Sigmoid colon (tissue), 7 donors: Measurements from ENCODE around the gene ZFP42. TPM values are rescaled to one million over a fixed set of nuclear protein-coding genes. Genes with fewer than 3 reads are reported as not detected.

Experiments
- DNase-seq: peaks from one replicate; pipeline ENCODE4 v3.0.0-alpha.2; 2019
- H3K27ac ChIP-seq, 4 donors: fragments of 200-600 bp; sonication (generic); one replicate each; pipeline ENCODE4 v1.5.1; 2016 to 2019; ENCODE audit warnings: mild to moderate bottlenecking in 1 of 4
- H3K27me3 ChIP-seq, 3 donors: fragments of 200-600 bp; sonication (generic); one replicate each; pipeline ENCODE4 v1.5.1; 2019; ENCODE audit warnings: mild to moderate bottlenecking in 1 of 3
- H3K36me3 ChIP-seq, 4 donors: fragments of 200-600 bp; sonication (generic); one replicate each; pipeline ENCODE4 v1.5.1; 2016 to 2019
- H3K4me1 ChIP-seq, 4 donors: fragments of 200-600 bp; sonication (generic); one replicate each; pipeline ENCODE4 v1.5.1; 2017 to 2019
- H3K4me3 ChIP-seq, 4 donors: fragments of 200-600 bp; sonication (generic); one replicate each; pipeline ENCODE4 v1.5.1; 2017 to 2019; ENCODE audit warnings: mild to moderate bottlenecking in 2 of 4, moderate library complexity in 1 of 4
- H3K9me3 ChIP-seq, 4 donors: fragments of 200-600 bp in 3 of 4; sonication (generic) in 3 of 4; one replicate each; pipeline versions ENCODE4 v1.5.1 to v1.6.1; 2013 to 2019
- EP300 ChIP-seq, 4 donors: sonication (generic); formaldehyde crosslinking; IDR thresholded peaks; one replicate each; pipeline ENCODE4 v1.6.1; 2017; ENCODE audit warnings: antibody characterized with exemption in 4 of 4
- POLR2A ChIP-seq, 2 donors: fragments of 450-650 bp; IDR thresholded peaks; one replicate each; pipeline ENCODE4 v1.6.1; 2016; ENCODE audit warnings: antibody characterized with exemption in 2 of 2, mild to moderate bottlenecking in 2 of 2, moderate library complexity in 2 of 2
- POLR2AphosphoS5 ChIP-seq, 4 donors: sonication (generic); formaldehyde crosslinking; IDR thresholded peaks; one replicate each; pipeline ENCODE4 v1.6.1; 2017; ENCODE audit warnings: antibody characterized with exemption in 4 of 4
- WGBS, 2 donors: extraction: QIAGEN DNeasy Blood & Tissue Kit; methylation state at CpG; one replicate each; pipeline ENCODE4 v1.1.7; 2013; 5-methylcytosine and 5-hydroxymethylcytosine counted together
- intact Hi-C: fragments of 100-400 bp; cut with DNase I; formaldehyde crosslinking; loops from one replicate; pipeline ENCODE4 v1.15.1; 2023
- polyA plus RNA-seq, 3 donors: library from polyadenylated mRNA; stranded (reverse); fragments of 200-250 nt; gene quantifications; one replicate each; pipeline ENCODE4 v1.2.3, GENCODE V29; 2013
- total RNA-seq, 4 donors: library from RNA; depleted of rRNA; stranded (reverse); fragments of >200 nt; gene quantifications; one replicate each; pipeline ENCODE4 v1.1.0, GENCODE V29; 2016
- TF ChIP-seq, protein P1 (sequence below), 4 experiments: fragments of 450-650 bp in 3 of 4; fragments of 200-600 bp in 1 of 4; IDR thresholded peaks; one replicate each; pipeline ENCODE4 v1.5.1; 2016 to 2019; ENCODE audit warnings: antibody characterized with exemption in 4 of 4, mild to moderate bottlenecking in 3 of 4, moderate library complexity in 2 of 4
- donor health status: healthy with polysubstance abuse.
- donor health status: Bipolar disorder and iron deficiency.
- donor health status: healthy.

Gene ZFP42
- total and polyA plus RNA-seq, 7 donors = not detected

DNA sequence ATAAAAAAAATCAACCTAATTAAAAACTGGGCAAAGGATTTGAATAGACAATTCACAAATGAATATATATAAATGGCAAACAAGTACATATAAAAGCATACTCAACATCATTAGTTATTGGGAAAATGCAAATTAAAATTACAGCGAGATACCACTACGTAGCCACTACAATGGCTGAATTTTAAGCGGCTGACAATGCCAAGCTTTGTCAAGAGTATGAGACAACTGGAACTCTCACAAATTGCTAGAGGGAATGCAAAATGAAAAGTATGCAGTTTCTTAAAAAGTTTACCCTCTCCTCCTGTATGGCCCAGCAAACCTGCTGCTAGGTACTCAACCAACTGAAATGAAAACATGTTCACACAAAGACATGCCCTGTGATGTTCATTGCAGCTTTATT lies 34.8 kb downstream of the ZFP42 start:
- Histone ChIP-seq H3K9me3 (no peaks in the 10 kb centered on the region), H3K4me1 (no peaks in the 10 kb centered on the region), H3K36me3 (no peaks in the 10 kb centered on the region), H3K27ac (no peak overlapping the region), H3K27me3 (no peaks in the 10 kb centered on the region), H3K4me3 (no peak overlapping the region)
- intact Hi-C loops = no loop called here
- WGBS, 2 donors = 90 to 99% methylated on average over 3 of the region's 3 CpGs
- no peak for DNase-seq
- no peak for TF ChIP-seq POLR2A (IDR thresholded peaks at IDR 0.05)
- TF ChIP-seq EP300 (IDR thresholded peaks at IDR 0.05) = no peak
- no peak for TF ChIP-seq POLR2AphosphoS5 (IDR thresholded peaks at IDR 0.05)
- TF ChIP-seq, protein P1, sequence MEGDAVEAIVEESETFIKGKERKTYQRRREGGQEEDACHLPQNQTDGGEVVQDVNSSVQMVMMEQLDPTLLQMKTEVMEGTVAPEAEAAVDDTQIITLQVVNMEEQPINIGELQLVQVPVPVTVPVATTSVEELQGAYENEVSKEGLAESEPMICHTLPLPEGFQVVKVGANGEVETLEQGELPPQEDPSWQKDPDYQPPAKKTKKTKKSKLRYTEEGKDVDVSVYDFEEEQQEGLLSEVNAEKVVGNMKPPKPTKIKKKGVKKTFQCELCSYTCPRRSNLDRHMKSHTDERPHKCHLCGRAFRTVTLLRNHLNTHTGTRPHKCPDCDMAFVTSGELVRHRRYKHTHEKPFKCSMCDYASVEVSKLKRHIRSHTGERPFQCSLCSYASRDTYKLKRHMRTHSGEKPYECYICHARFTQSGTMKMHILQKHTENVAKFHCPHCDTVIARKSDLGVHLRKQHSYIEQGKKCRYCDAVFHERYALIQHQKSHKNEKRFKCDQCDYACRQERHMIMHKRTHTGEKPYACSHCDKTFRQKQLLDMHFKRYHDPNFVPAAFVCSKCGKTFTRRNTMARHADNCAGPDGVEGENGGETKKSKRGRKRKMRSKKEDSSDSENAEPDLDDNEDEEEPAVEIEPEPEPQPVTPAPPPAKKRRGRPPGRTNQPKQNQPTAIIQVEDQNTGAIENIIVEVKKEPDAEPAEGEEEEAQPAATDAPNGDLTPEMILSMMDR (IDR thresholded peaks at IDR 0.05) = no peak

GRCh38 chr4:188031751-188032150 lies 36.2 kb downstream of the ZFP42 start:
- no peak overlapping the region for H3K27ac ChIP-seq
- TF ChIP-seq POLR2AphosphoS5 (IDR thresholded peaks at IDR 0.05) (no peak), EP300 (IDR thresholded peaks at IDR 0.05) (no peak), POLR2A (IDR thresholded peaks at IDR 0.05) (no peak)
- TF ChIP-seq, protein P1 (IDR thresholded peaks at IDR 0.05) = no peak
- WGBS, 2 donors = 50 to 89% methylated on average over 18 of the region's 18 CpGs
- DNase-seq = no peak
- no peaks in the 10 kb centered on the region for H3K4me1 ChIP-seq
- H3K27me3 ChIP-seq = no peaks in the 10 kb centered on the region
- no peaks in the 10 kb centered on the region for H3K36me3 ChIP-seq
- H3K4me3 ChIP-seq = no peak overlapping the region
- H3K9me3 ChIP-seq = no peaks in the 10 kb centered on the region
- intact Hi-C loops = no loop called here

- H3K36me3 ChIP-seq = no peaks in the 10 kb centered on the region
- DNase-seq = no peak
- H3K9me3 ChIP-seq = no peaks in the 10 kb centered on the region
- WGBS, 2 donors = 37 to 80% methylated on average over 12 of the region's 12 CpGs
- H3K4me3 ChIP-seq = no peak overlapping the region
- intact Hi-C loops = no loop called here
- TF ChIP-seq, protein P1 (IDR thresholded peaks at IDR 0.05) = no peak
- no peaks in the 10 kb centered on the region for H3K4me1 ChIP-seq
- no peak overlapping the region for H3K27ac ChIP-seq
- H3K27me3 ChIP-seq = no peaks in the 10 kb centered on the region
These were observed 36.6 kb downstream of the ZFP42 start for GRCh38 chr4:188032170-188032569.

GRCh38 chr4:188032583-188032982 lies 37.0 kb downstream of the ZFP42 start:
- no peaks in the 10 kb centered on the region for H3K4me1 ChIP-seq
- H3K36me3 ChIP-seq = no peaks in the 10 kb centered on the region
- no peak overlapping the region for H3K4me3 ChIP-seq
- no peaks in the 10 kb centered on the region for H3K9me3 ChIP-seq
- H3K27me3 ChIP-seq = no peaks in the 10 kb centered on the region
- TF ChIP-seq EP300 (IDR thresholded peaks at IDR 0.05) (no peak), POLR2AphosphoS5 (IDR thresholded peaks at IDR 0.05) (no peak), POLR2A (IDR thresholded peaks at IDR 0.05) (no peak)
- TF ChIP-seq, protein P1 (IDR thresholded peaks at IDR 0.05) = no peak
- 48 to 85% methylated on average over 16 of the region's 16 CpGs for WGBS, 2 donors
- no peak overlapping the region for H3K27ac ChIP-seq
- DNase-seq = no peak
- intact Hi-C loops = no loop called here

DNA sequence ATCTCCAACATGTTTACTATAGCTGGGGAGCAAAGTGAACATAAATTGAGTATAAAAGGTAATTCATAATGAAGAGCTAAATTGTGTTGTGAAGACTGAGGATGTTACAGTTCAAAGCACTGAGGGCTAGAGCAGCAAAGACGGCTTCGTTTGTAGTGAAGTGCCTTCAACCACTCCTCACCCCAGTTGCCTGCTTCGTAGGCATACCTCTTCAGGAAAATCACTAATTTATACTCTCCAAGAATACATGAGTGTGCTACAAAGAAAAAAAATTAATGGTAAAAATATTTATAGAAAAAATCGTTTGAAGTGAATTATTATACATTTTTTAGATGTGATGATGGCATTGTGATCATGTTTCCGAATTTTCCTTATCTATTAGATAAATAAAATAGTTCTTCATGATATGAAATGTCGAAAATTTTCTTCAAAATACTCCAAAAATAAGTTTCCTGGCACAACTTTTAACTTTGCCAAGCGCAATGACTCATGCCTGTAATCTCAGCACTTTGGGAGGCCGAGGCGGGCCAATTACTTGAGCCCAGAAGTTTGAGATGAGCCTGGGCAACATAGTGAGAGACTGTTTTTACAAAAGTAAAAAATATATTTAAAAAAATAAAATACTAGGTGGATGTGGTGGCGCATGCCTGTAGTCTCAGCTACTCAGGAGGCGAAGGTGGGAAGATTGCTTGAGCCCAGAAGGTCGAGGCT lies 41.6 kb downstream of the ZFP42 start:
- H3K36me3 ChIP-seq = no peaks in the 10 kb centered on the region
- H3K27me3 ChIP-seq = no peaks in the 10 kb centered on the region
- 75 to 81% methylated on average over 12 of the region's 12 CpGs for WGBS, 2 donors
- H3K9me3 ChIP-seq = no peaks in the 10 kb centered on the region
- DNase-seq = no peak
- H3K4me1 ChIP-seq = no peaks in the 10 kb centered on the region
- H3K4me3 ChIP-seq = no peak overlapping the region
- intact Hi-C loops = no loop called here
- H3K27ac ChIP-seq = no peak overlapping the region
- no peak for TF ChIP-seq POLR2AphosphoS5 (IDR thresholded peaks at IDR 0.05)
- TF ChIP-seq POLR2A (IDR thresholded peaks at IDR 0.05) = no peak
- TF ChIP-seq, protein P1 (IDR thresholded peaks at IDR 0.05) = no peak
- TF ChIP-seq EP300 (IDR thresholded peaks at IDR 0.05) = no peak
